ENCODE results near the gene PRKD2. TPM values are rescaled to one million over a fixed set of nuclear protein-coding genes. Genes with fewer than 3 reads are reported as not detected.

PRKD2 gene
- total RNA-seq, 4 donors from 2014 or later = 11.8 to 41.3 (median 19.5) TPM

- DNase-seq (ENCODE audit: low spot score) (no peak), ATAC-seq (ENCODE audit: low FRiP score) (peak; percentile 67)
- TF ChIP-seq CTCF (IDR thresholded peaks at IDR 0.05) = no peak
Measured at GRCh38 chr19:46746281-46747057, 29.6 kb upstream of the PRKD2 start, which contains the start of gene STRN4. TSS of gene STRN4 (minus strand) at chr19:46746450. CDS start at chr19:46746430, 20 bp downstream.

- DNase-seq (ENCODE audit: low spot score) (no peak), ATAC-seq (ENCODE audit: low FRiP score) (peak; percentile 43)
Measured at GRCh38 chr19:46745521-46746280, 28.8 kb upstream of the PRKD2 start, which contains the start of gene FKRP. TSS of gene FKRP (plus strand) at chr19:46746057. CDS start at chr19:46755451, 9,394 bp downstream.

GRCh38 chr19:46745030-46745429, 28.1 kb upstream of the PRKD2 start:
- DNase-seq (ENCODE audit: low spot score) = no peak
- no peak for TF ChIP-seq CTCF (IDR thresholded peaks at IDR 0.05)
- no peak for ATAC-seq (ENCODE audit: low FRiP score)

More at GRCh38 chr19:46745521-46746280, 28.8 kb upstream of the PRKD2 start, which contains the start of gene FKRP:
- TF ChIP-seq CTCF (IDR thresholded peaks at IDR 0.05) = no peak

GRCh38 chr19:46744005-46744691, 27.2 kb upstream of the PRKD2 start:
- ATAC-seq (ENCODE audit: low FRiP score) = no peak
- TF ChIP-seq CTCF (IDR thresholded peaks at IDR 0.05) = no peak
- DNase-seq (ENCODE audit: low spot score) = no peak

GRCh38 chr19:46742926-46743480, 26.1 kb upstream of the PRKD2 start:
- TF ChIP-seq CTCF (IDR thresholded peaks at IDR 0.05) = no peak
- DNase-seq (ENCODE audit: low spot score) (no peak), ATAC-seq (ENCODE audit: low FRiP score) (no peak)

- no peak for TF ChIP-seq CTCF (IDR thresholded peaks at IDR 0.05)
- ATAC-seq (ENCODE audit: low FRiP score) (no peak), DNase-seq (ENCODE audit: low spot score) (no peak)
Measured at GRCh38 chr19:46741447-46741846, 24.5 kb upstream of the PRKD2 start.

Data from omental fat pad (tissue), 4 donors.